Parathyroid adenoma (tissue), 2 donors: ENCODE data around the gene ZNF485.
"Not testable (repeated sequence)": the region's sequence is repeated elsewhere in the genome, so short reads cannot be mapped to it uniquely, and the experiment has no call there.

ENCODE experiments used
- H2AFZ ChIP-seq: fragments of 300-600 bp; sonication (generic); one replicate; pipeline ENCODE4 v1.7.0; 2017; ENCODE audit warnings: antibody characterized with exemption, mild to moderate bottlenecking
- H3K27ac ChIP-seq: fragments of 300-600 bp; sonication (generic); one replicate; pipeline ENCODE4 v1.7.0; 2017
- H3K27me3 ChIP-seq: fragments of 300-600 bp; sonication (generic); one replicate; pipeline ENCODE4 v1.7.0; 2017; ENCODE audit warnings: low read length; ENCODE audit not compliant: control insufficient read depth, insufficient read depth
- H3K36me3 ChIP-seq: fragments of 300-600 bp; sonication (generic); one replicate; pipeline ENCODE4 v1.7.0; 2017; ENCODE audit warnings: low read length; ENCODE audit not compliant: control insufficient read depth, insufficient read depth
- H3K4me1 ChIP-seq: fragments of 300-600 bp; sonication (generic); one replicate; pipeline ENCODE4 v1.7.0; 2017; ENCODE audit warnings: control low read depth
- H3K4me2 ChIP-seq: fragments of 300-600 bp; sonication (generic); one replicate; pipeline ENCODE4 v1.7.0; 2017; ENCODE audit warnings: low read length
- H3K4me3 ChIP-seq: fragments of 300-600 bp; sonication (generic); one replicate; pipeline ENCODE4 v1.7.0; 2017; ENCODE audit warnings: low read depth, low read length
- H3K79me2 ChIP-seq: fragments of 300-600 bp; sonication (generic); one replicate; pipeline ENCODE4 v1.7.0; 2017; ENCODE audit warnings: control low read depth
- H3K9ac ChIP-seq: fragments of 300-600 bp; sonication (generic); one replicate; pipeline ENCODE4 v1.7.0; 2017; ENCODE audit warnings: mild to moderate bottlenecking
- H3K9me3 ChIP-seq: fragments of 300-600 bp; sonication (generic); one replicate; pipeline ENCODE4 v1.7.0; 2017; ENCODE audit warnings: low read length; ENCODE audit not compliant: control insufficient read depth
- CTCF ChIP-seq: fragments of 300-600 bp; sonication (generic); IDR thresholded peaks from one replicate; pipeline ENCODE4 v1.7.0; 2017; ENCODE audit warnings: antibody characterized with exemption, mild to moderate bottlenecking
- donor health status: primary hyperparathyroidism.

ZNF485 gene

GRCh38 chr10:43576580-43576979 is 29.7 kb upstream of the ZNF485 start:
- no peaks in the 10 kb centered on the region for H3K36me3 ChIP-seq
- no peak for TF ChIP-seq CTCF
- H3K4me2 ChIP-seq, result no peak overlapping the region

DNA sequence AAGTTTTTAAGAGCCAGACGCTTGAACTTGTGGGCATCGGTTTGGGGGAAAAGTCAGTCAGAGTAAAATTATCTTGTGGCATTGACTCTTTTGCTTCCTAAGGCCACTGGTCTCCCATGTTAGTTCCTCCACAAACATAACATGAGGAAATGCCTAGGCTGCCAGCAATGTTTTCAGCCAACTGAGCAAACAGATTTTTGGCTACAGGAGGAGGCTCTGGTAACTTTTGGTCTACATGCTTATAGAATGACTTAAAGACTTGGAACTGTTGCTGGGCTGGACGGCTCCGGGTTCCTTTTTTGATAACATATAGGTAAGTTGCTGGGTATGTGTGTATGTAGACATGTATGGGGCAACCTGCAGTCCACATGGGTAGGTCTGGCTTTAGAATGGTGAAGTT is 22.2 kb upstream of the ZNF485 start:
- H3K4me2 ChIP-seq, result no peak overlapping the region
- no peaks in the 10 kb centered on the region for H3K9me3 ChIP-seq
- no peak overlapping the region for H3K27ac ChIP-seq
- no peak overlapping the region for H3K4me3 ChIP-seq
- no peaks in the 10 kb centered on the region for H3K27me3 ChIP-seq
- H3K79me2 ChIP-seq, result no peaks in the 10 kb centered on the region
- no peaks in the 10 kb centered on the region for H3K36me3 ChIP-seq
- no peak for TF ChIP-seq CTCF
- no peak overlapping the region for H2AFZ ChIP-seq
- H3K9ac ChIP-seq, result no peak overlapping the region
- H3K4me1 ChIP-seq, result no peaks in the 10 kb centered on the region

More at GRCh38 chr10:43576580-43576979, 29.7 kb upstream of the ZNF485 start:
- H3K9ac ChIP-seq, result no peak overlapping the region
- no peak overlapping the region for H3K4me3 ChIP-seq
- H3K4me1 ChIP-seq, result peaks cover 3% of the 10 kb centered on the region
- no peaks in the 10 kb centered on the region for H3K27me3 ChIP-seq
- no peak overlapping the region for H3K27ac ChIP-seq
- no peaks in the 10 kb centered on the region for H3K9me3 ChIP-seq
- no peak overlapping the region for H2AFZ ChIP-seq
- no peaks in the 10 kb centered on the region for H3K79me2 ChIP-seq

DNA sequence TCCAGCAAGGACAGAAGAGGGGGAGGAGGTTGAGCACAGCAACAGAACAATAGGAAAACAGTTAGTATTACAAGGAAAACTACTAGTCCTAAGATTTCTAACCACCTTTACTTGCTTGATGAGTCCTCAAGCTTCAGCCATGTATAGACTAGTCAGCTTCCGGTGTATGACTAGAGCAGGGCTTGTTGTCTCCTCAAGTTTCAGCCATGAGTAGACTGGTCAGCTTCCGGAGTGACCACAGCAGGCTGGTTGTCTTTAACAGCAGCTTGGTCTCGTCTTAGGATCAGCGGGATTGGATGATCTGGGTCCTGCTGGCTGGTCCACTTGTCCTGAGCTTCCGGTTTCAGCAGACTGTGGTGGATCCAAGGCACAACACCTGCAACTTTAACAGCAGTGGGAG is 21.2 kb upstream of the ZNF485 start:
- Histone ChIP-seq H3K9me3 (no peaks in the 10 kb centered on the region), H2AFZ (no peak overlapping the region), H3K4me2 (no peak overlapping the region), H3K4me1 (no peaks in the 10 kb centered on the region), H3K27ac (no peak overlapping the region), H3K27me3 (no peaks in the 10 kb centered on the region), H3K9ac (no peak overlapping the region), H3K36me3 (no peaks in the 10 kb centered on the region), H3K79me2 (no peaks in the 10 kb centered on the region), H3K4me3 (no peak overlapping the region)
- TF ChIP-seq CTCF, result no peak

GRCh38 chr10:43585981-43586729 is 20.1 kb upstream of the ZNF485 start:
- H3K27me3 ChIP-seq, result no peaks in the 10 kb centered on the region
- no peaks in the 10 kb centered on the region for H3K9me3 ChIP-seq
- H3K79me2 ChIP-seq, result no peaks in the 10 kb centered on the region
- H3K27ac ChIP-seq, result no peak overlapping the region
- no peaks in the 10 kb centered on the region for H3K36me3 ChIP-seq
- H3K4me3 ChIP-seq, result no peak overlapping the region
- H2AFZ ChIP-seq, result no peak overlapping the region
- no peaks in the 10 kb centered on the region for H3K4me1 ChIP-seq
- TF ChIP-seq CTCF, result no peak
- no peak overlapping the region for H3K9ac ChIP-seq
- no peak overlapping the region for H3K4me2 ChIP-seq

GRCh38 chr10:43586730-43587115 is 19.5 kb upstream of the ZNF485 start:
- not testable (repeated sequence) for H3K4me3 ChIP-seq, H3K36me3 ChIP-seq, H3K79me2 ChIP-seq, H3K27ac ChIP-seq, H3K27me3 ChIP-seq, H3K9me3 ChIP-seq, H2AFZ ChIP-seq, H3K9ac ChIP-seq, H3K4me2 ChIP-seq, H3K4me1 ChIP-seq
